Duodenal mucosa (tissue), 2 donors: ENCODE results near the gene ID4.

Source experiments
- H3K27ac ChIP-seq: one replicate; pipeline ENCODE4 v1.7.0; 2013; ENCODE audit warnings: low read depth, low read length
- H3K27me3 ChIP-seq, 2 donors: one replicate each; pipeline ENCODE4 v1.7.0; 2013; ENCODE audit warnings: low read length in 2 of 2, control low read depth in 1 of 2; ENCODE audit not compliant: insufficient read depth in 2 of 2, control insufficient read depth in 1 of 2
- H3K36me3 ChIP-seq, 2 donors: one replicate each; pipeline ENCODE4 v1.7.0; 2013; ENCODE audit warnings: low read length in 2 of 2, control low read depth in 1 of 2; ENCODE audit not compliant: insufficient read depth in 2 of 2, control insufficient read depth in 1 of 2
- H3K4me1 ChIP-seq, 2 donors: one replicate each; pipeline ENCODE4 v1.7.0; 2013; ENCODE audit warnings: low read length in 2 of 2, control low read depth in 1 of 2; ENCODE audit not compliant: insufficient read depth in 2 of 2, control insufficient read depth in 1 of 2
- H3K4me3 ChIP-seq, 2 donors: one replicate each; pipeline ENCODE4 v1.7.0; 2013; ENCODE audit warnings: low read length in 2 of 2, low read depth in 1 of 2
- H3K9ac ChIP-seq, 2 donors: one replicate each; pipeline ENCODE4 v1.7.0; 2013; ENCODE audit warnings: low read length in 2 of 2, low read depth in 1 of 2
- H3K9me3 ChIP-seq, 2 donors: one replicate each; pipeline ENCODE4 v1.7.0; 2013; ENCODE audit warnings: low read length in 2 of 2, control low read depth in 1 of 2; ENCODE audit not compliant: control insufficient read depth in 1 of 2

The ID4 gene, protein sequence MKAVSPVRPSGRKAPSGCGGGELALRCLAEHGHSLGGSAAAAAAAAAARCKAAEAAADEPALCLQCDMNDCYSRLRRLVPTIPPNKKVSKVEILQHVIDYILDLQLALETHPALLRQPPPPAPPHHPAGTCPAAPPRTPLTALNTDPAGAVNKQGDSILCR

GRCh38 chr6:19836799-19837510 is at the start of gene ID4:
Gene ID4 (plus strand): TSS chr6:19837370. CDS start chr6:19837755, 385 bp downstream.
- H3K4me3 ChIP-seq: peak within 1 kb of the TSS; percentile 77 to 86
- H3K36me3 ChIP-seq: no peaks in the 10 kb centered on the region
- H3K9ac ChIP-seq: peak within 1 kb of the TSS; percentile 73 to 81
- H3K27ac ChIP-seq: peak within 1 kb of the TSS; percentile 62
- no peaks in the 10 kb centered on the region for H3K9me3 ChIP-seq
- H3K4me1 ChIP-seq: peaks cover 0 to 9% of the 10 kb centered on the region in 2 donors
- H3K27me3 ChIP-seq: peaks cover 0 to 9% of the 10 kb centered on the region in 2 donors

DNA sequence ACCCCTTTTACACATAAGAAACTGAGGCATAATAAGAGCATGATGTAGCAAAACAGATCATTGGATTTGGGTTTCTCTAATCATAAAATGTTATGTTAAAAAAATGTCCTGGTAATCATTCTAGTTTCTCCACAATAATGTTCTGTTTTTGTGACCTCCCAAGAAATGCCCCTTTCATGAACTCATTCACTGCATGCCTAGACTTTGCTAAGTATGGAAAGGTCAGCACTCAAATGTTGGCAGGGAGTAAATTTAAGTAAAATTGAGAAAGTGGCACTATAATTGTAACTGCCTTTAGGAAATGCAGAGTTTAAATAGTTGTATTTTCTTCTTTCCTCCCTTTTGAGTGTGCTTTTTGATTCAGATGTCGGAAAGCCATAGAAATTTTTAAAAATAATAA is 48.5 kb upstream of the ID4 start:
- H3K4me1 ChIP-seq: no peaks in the 10 kb centered on the region
- H3K36me3 ChIP-seq: no peaks in the 10 kb centered on the region
- H3K4me3 ChIP-seq: no peak overlapping the region
- no peak overlapping the region for H3K27ac ChIP-seq
- H3K9me3 ChIP-seq: no peaks in the 10 kb centered on the region
- H3K9ac ChIP-seq: no peak overlapping the region
- H3K27me3 ChIP-seq: no peaks in the 10 kb centered on the region

GRCh38 chr6:19789100-19789803 is 47.9 kb upstream of the ID4 start:
- H3K4me1 ChIP-seq: no peaks in the 10 kb centered on the region
- no peaks in the 10 kb centered on the region for H3K36me3 ChIP-seq
- H3K4me3 ChIP-seq: no peak overlapping the region
- H3K9ac ChIP-seq: no peak overlapping the region
- no peaks in the 10 kb centered on the region for H3K27me3 ChIP-seq
- no peaks in the 10 kb centered on the region for H3K9me3 ChIP-seq
- H3K27ac ChIP-seq: no peak overlapping the region

- Histone ChIP-seq H3K9ac (no peak overlapping the region), H3K27ac (no peak overlapping the region), H3K4me3 (no peak overlapping the region), H3K36me3 (no peaks in the 10 kb centered on the region), H3K4me1 (peaks cover 0 to 3% of the 10 kb centered on the region in 2 donors), H3K9me3 (no peaks in the 10 kb centered on the region), H3K27me3 (no peaks in the 10 kb centered on the region)
These were observed 45.9 kb upstream of the ID4 start for GRCh38 chr6:19791267-19791666.

DNA sequence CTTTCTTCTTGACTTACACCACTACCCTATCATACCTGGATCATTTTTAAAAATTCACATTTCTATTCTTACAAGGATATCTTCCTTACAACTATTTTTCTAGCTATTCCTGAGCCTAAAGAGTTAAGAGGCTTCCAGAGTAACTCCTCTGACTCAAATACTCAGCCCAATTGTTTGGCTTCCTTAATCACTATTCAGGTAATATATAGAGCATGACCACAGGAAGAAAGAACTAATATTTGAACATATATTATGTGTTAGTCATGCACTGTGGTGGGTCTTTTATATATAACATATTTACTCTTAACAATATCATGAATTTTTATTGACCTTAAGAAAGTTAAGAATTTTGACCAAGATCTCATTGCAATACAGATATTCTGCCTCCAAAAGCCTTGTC is 42.0 kb upstream of the ID4 start:
- no peak overlapping the region for H3K9ac ChIP-seq
- peaks cover 0 to 4% of the 10 kb centered on the region in 2 donors for H3K4me1 ChIP-seq
- no peaks in the 10 kb centered on the region for H3K27me3 ChIP-seq
- no peaks in the 10 kb centered on the region for H3K36me3 ChIP-seq
- no peaks in the 10 kb centered on the region for H3K9me3 ChIP-seq
- H3K4me3 ChIP-seq: no peak overlapping the region
- H3K27ac ChIP-seq: no peak overlapping the region

DNA sequence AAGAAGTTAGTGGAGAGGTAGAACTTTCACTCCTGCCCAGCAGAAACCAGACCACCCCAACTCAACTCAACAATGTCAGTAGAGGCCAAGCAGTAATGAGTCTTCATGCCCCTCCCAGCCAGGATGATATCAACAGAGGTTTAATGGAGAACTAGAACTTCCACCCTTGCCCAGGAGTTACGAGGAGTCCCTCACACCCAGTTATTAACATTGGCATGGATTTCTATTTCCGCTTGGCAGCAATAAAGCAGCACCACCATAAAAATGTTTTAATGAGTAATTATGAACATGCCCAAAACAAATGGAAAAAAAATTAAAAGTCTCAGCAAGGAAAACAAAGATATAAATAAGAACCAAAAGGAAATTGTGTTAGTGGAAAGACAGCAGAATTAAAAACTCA is 40.7 kb upstream of the ID4 start:
- Histone ChIP-seq H3K27me3 (no peaks in the 10 kb centered on the region), H3K36me3 (no peaks in the 10 kb centered on the region)

GRCh38 chr6:19798362-19798761 is 38.8 kb upstream of the ID4 start:
- no peaks in the 10 kb centered on the region for H3K9me3 ChIP-seq
- H3K36me3 ChIP-seq: no peaks in the 10 kb centered on the region
- H3K4me1 ChIP-seq: peaks cover 0 to 5% of the 10 kb centered on the region in 2 donors
- no peak overlapping the region for H3K9ac ChIP-seq
- no peaks in the 10 kb centered on the region for H3K27me3 ChIP-seq
- H3K4me3 ChIP-seq: no peak overlapping the region
- no peak overlapping the region for H3K27ac ChIP-seq

More for the DNA sequence above, 40.7 kb upstream of the ID4 start:
- Histone ChIP-seq H3K27ac (no peak overlapping the region), H3K9me3 (no peaks in the 10 kb centered on the region), H3K9ac (no peak overlapping the region), H3K4me3 (no peak overlapping the region), H3K4me1 (peaks cover 0 to 4% of the 10 kb centered on the region in 2 donors)

DNA sequence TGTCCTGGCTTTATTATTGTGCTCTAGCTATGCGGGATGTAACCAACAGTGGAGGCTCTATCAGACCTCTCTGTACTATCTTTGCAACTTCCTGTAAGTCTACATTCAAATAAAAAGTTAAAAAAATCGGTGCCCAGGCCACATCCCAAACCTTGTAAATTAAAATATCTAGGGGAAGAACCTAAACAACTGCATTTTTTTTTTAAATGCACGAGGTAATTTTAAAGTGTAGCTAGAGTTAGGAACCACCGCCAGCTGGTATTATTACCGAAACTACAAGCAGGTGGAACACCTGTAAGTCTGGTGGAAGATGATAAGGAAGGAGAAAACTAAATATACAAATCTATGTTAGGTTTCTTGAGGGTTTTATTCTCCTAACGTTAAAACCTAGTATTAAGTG is 34.5 kb upstream of the ID4 start:
- Histone ChIP-seq H3K9ac (no peak overlapping the region), H3K27ac (no peak overlapping the region), H3K27me3 (no peaks in the 10 kb centered on the region)

GRCh38 chr6:19803331-19804204 is 33.6 kb upstream of the ID4 start:
- H3K36me3 ChIP-seq: no peaks in the 10 kb centered on the region
- H3K4me3 ChIP-seq: peak overlapping the region; percentile 72 to 81
- H3K27ac ChIP-seq: peak overlapping the region; percentile 33
- no peaks in the 10 kb centered on the region for H3K27me3 ChIP-seq
- peaks cover 8 to 15% of the 10 kb centered on the region in 2 donors for H3K4me1 ChIP-seq
- H3K9me3 ChIP-seq: no peaks in the 10 kb centered on the region
- H3K9ac ChIP-seq: peak overlapping the region; percentile 59 to 60

More for the DNA sequence above, 34.5 kb upstream of the ID4 start:
- Histone ChIP-seq H3K4me3 (no peak overlapping the region), H3K36me3 (no peaks in the 10 kb centered on the region), H3K9me3 (no peaks in the 10 kb centered on the region), H3K4me1 (peaks cover 8 to 15% of the 10 kb centered on the region in 2 donors)
